ENCODE measurements around the gene SLC1A2. TPM values are rescaled to one million over a fixed set of nuclear protein-coding genes. Genes with fewer than 3 reads are reported as not detected.

The SLC1A2 gene
- total RNA-seq, 1 donor from 2014 or later = 54.3 TPM

DNA sequence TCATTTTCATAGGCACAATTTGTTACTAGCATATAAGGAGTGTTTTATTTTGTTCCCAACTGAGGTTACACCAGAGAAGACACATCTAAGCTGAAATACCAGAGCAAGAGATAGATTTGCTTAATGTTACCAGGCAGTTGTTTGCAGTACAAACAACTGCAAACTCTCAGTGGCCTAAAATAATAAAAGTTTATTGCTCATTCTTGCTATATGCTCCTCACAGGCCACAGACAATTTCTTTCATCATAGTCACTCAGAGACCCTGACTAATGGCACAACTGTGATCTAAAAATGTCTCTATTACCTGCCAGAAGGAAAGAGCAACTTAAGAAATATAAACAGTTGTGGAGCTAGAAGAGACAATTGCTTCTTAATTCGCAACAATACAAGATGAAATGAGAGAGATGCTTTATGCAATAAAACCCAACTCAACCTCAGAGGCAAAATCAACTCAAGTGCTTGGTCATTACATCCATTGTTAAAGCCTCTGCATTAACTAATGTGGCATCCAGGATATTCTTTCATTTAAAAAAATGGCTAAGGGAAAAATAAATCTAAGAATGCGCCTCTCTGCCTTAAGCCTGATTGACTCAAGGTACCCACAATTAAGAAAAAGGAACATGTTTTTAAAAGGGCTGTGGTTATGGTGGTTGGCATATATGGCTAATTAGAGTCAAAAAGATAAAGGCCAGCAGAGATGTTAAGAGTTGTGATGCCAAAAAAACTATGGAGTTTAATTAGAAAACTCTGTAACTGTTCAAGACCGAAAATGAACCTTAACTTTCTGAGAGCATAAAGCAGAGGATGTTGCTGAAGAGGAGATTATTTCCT, 176.7 kb downstream of the SLC1A2 start:
- H3K27ac Mint-ChIP-seq (ENCODE audit: unreplicated experiment) = no peak overlapping the region
- no peaks in the 10 kb centered on the region for H3K36me3 Mint-ChIP-seq (ENCODE audit: unreplicated experiment)
- DNase-seq = no peak
- no peaks in the 10 kb centered on the region for H3K9me3 Mint-ChIP-seq (ENCODE audit: unreplicated experiment)
- TF ChIP-seq CTCF (IDR thresholded peaks at IDR 0.05; ENCODE audit: partially characterized antibody, unreplicated experiment) = no peak
- H3K27me3 Mint-ChIP-seq (ENCODE audit: unreplicated experiment) = peaks cover 3% of the 10 kb centered on the region
- no peaks in the 10 kb centered on the region for H3K4me1 Mint-ChIP-seq (ENCODE audit: low read depth, unreplicated experiment)
- H3K4me3 Mint-ChIP-seq (ENCODE audit: unreplicated experiment) = no peak overlapping the region

DNA sequence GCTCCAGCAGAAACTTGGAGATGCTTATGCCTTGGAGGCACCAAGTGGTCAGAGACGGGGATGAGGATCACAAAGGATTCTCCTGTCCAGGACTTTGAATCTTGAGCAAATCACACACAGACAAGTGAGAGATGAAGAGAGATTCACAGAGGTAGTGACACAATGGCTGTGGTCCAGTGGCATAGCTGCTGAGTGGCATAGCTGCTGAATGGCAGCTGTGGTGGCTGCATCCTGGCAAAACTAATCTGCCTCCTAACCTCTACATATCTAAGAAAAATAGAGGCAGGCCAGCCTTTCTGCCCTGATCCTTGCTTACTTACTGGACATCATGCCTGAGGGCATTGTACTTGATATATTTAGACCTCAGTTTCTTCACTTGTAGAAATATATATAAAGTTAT, 177.8 kb downstream of the SLC1A2 start:
- peaks cover 3% of the 10 kb centered on the region for H3K27me3 Mint-ChIP-seq (ENCODE audit: unreplicated experiment)
- H3K36me3 Mint-ChIP-seq (ENCODE audit: unreplicated experiment) = no peaks in the 10 kb centered on the region

GRCh38 chr11:35241083-35241482, 178.3 kb downstream of the SLC1A2 start:
- TF ChIP-seq CTCF (IDR thresholded peaks at IDR 0.05; ENCODE audit: partially characterized antibody, unreplicated experiment) = no peak
- no peak overlapping the region for H3K27ac Mint-ChIP-seq (ENCODE audit: unreplicated experiment)
- H3K36me3 Mint-ChIP-seq (ENCODE audit: unreplicated experiment) = no peaks in the 10 kb centered on the region
- DNase-seq = no peak
- no peak overlapping the region for H3K4me3 Mint-ChIP-seq (ENCODE audit: unreplicated experiment)
- H3K9me3 Mint-ChIP-seq (ENCODE audit: unreplicated experiment) = no peaks in the 10 kb centered on the region
- peaks cover 3% of the 10 kb centered on the region for H3K27me3 Mint-ChIP-seq (ENCODE audit: unreplicated experiment)
- H3K4me1 Mint-ChIP-seq (ENCODE audit: low read depth, unreplicated experiment) = no peaks in the 10 kb centered on the region

More for the DNA sequence above, 177.8 kb downstream of the SLC1A2 start:
- TF ChIP-seq CTCF (IDR thresholded peaks at IDR 0.05; ENCODE audit: partially characterized antibody, unreplicated experiment) = no peak
- H3K27ac Mint-ChIP-seq (ENCODE audit: unreplicated experiment) = no peak overlapping the region
- no peak overlapping the region for H3K4me3 Mint-ChIP-seq (ENCODE audit: unreplicated experiment)
- H3K9me3 Mint-ChIP-seq (ENCODE audit: unreplicated experiment) = no peaks in the 10 kb centered on the region
- no peaks in the 10 kb centered on the region for H3K4me1 Mint-ChIP-seq (ENCODE audit: low read depth, unreplicated experiment)
- DNase-seq = no peak

DNA sequence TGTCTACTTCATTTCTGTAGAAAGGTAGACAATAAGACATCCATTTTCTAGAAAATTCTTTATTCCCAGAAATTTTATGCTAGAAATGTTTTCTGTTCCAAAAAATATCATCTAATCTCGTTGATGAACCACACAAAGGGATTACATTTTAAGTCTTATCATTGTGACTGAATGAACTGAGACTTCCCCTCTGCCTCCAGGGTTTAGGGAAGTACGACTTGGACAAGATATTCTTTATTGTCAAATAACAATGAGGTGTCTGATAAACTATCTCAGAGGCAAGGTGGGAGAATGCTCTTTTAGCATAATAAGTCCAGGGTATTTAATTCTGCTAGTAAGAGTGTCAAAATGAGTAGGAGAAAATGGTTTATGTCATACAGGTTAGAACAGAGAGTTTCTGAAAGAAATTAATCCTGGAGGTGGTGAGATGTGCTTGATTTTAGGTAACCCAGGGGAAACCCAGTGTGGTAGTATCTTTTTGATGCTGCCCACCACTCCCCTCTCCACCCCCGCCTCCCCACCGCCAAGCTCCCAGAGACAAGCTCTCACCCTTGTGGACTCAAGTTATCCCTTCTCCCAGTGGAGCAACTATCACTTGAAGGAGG, 179.8 kb downstream of the SLC1A2 start:
- H3K27me3 Mint-ChIP-seq (ENCODE audit: unreplicated experiment) = no peaks in the 10 kb centered on the region
- H3K4me3 Mint-ChIP-seq (ENCODE audit: unreplicated experiment) = no peak overlapping the region
- peaks cover 6% of the 10 kb centered on the region for H3K36me3 Mint-ChIP-seq (ENCODE audit: unreplicated experiment)
- no peak for DNase-seq
- H3K4me1 Mint-ChIP-seq (ENCODE audit: low read depth, unreplicated experiment) = no peaks in the 10 kb centered on the region
- no peak overlapping the region for H3K27ac Mint-ChIP-seq (ENCODE audit: unreplicated experiment)
- TF ChIP-seq CTCF (IDR thresholded peaks at IDR 0.05; ENCODE audit: partially characterized antibody, unreplicated experiment) = no peak
- H3K9me3 Mint-ChIP-seq (ENCODE audit: unreplicated experiment) = no peaks in the 10 kb centered on the region

GRCh38 chr11:35238882-35239281, 180.5 kb downstream of the SLC1A2 start:
- peaks cover 8% of the 10 kb centered on the region for H3K36me3 Mint-ChIP-seq (ENCODE audit: unreplicated experiment)
- DNase-seq = no peak
- H3K4me3 Mint-ChIP-seq (ENCODE audit: unreplicated experiment) = no peak overlapping the region
- no peak for TF ChIP-seq CTCF (IDR thresholded peaks at IDR 0.05; ENCODE audit: partially characterized antibody, unreplicated experiment)
- no peaks in the 10 kb centered on the region for H3K9me3 Mint-ChIP-seq (ENCODE audit: unreplicated experiment)
- no peaks in the 10 kb centered on the region for H3K27me3 Mint-ChIP-seq (ENCODE audit: unreplicated experiment)
- H3K4me1 Mint-ChIP-seq (ENCODE audit: low read depth, unreplicated experiment) = no peaks in the 10 kb centered on the region
- H3K27ac Mint-ChIP-seq (ENCODE audit: unreplicated experiment) = no peak overlapping the region
